Mesendoderm (in vitro differentiated cells): ENCODE results near the gene DPYD.

Experiments
- DNase-seq: peaks from one replicate; pipeline ENCODE4 v3.0.0; 2013
- H2AK5ac ChIP-seq: 2 replicates; pipeline ENCODE4 v1.6.1; 2013; ENCODE audit warnings: low read length, inconsistent platforms
- H2BK120ac ChIP-seq: 2 replicates; pipeline ENCODE4 v1.6.1; 2013; ENCODE audit warnings: low read depth, mild to moderate bottlenecking, low read length, moderate library complexity, mixed read lengths
- H2BK15ac ChIP-seq: replicated peaks from 2 replicates; pipeline ENCODE4 v1.6.1; 2013; ENCODE audit warnings: low read depth, mild to moderate bottlenecking, moderate library complexity
- H2BK5ac ChIP-seq: 2 replicates; pipeline ENCODE4 v1.6.1; 2013; ENCODE audit warnings: low read length, inconsistent platforms
- H3K18ac ChIP-seq: 2 replicates; pipeline ENCODE4 v1.6.1; 2013; ENCODE audit warnings: mild to moderate bottlenecking, low read length, mixed read lengths
- H3K23ac ChIP-seq: one replicate; pipeline ENCODE4 v1.6.1; 2013; ENCODE audit warnings: low read length
- H3K27ac ChIP-seq: 2 replicates; pipeline ENCODE4 v1.5.1; 2013; ENCODE audit warnings: low read depth, mild to moderate bottlenecking, inconsistent platforms, low read length, moderate library complexity
- H3K27me3 ChIP-seq: 2 replicates; pipeline ENCODE4 v1.6.1; 2013; ENCODE audit warnings: low read length, control low read depth, mild to moderate bottlenecking, inconsistent platforms; ENCODE audit not compliant: insufficient read depth, poor library complexity
- H3K36me3 ChIP-seq: 2 replicates; pipeline ENCODE4 v1.6.1; 2013; ENCODE audit warnings: low read length, inconsistent platforms; ENCODE audit not compliant: control insufficient read depth, insufficient read depth
- H3K4ac ChIP-seq: one replicate; pipeline ENCODE4 v1.6.1; 2013; ENCODE audit warnings: low read depth, mild to moderate bottlenecking, low read length, moderate library complexity
- H3K4me1 ChIP-seq: 2 replicates; pipeline ENCODE4 v1.6.1; 2013; ENCODE audit warnings: low read depth, low read length, inconsistent platforms; ENCODE audit not compliant: control insufficient read depth
- H3K4me2 ChIP-seq: 2 replicates; pipeline ENCODE4 v1.6.1; 2013; ENCODE audit warnings: low read length
- H3K4me3 ChIP-seq: 2 replicates; pipeline ENCODE4 v1.5.1; 2013; ENCODE audit warnings: mild to moderate bottlenecking, low read length
- H3K56ac ChIP-seq: one replicate; pipeline ENCODE4 v1.6.1; 2013; ENCODE audit warnings: low read length
- H3K79me1 ChIP-seq: 2 replicates; pipeline ENCODE4 v1.6.1; 2013; ENCODE audit warnings: low read length, inconsistent platforms
- H3K79me2 ChIP-seq: 2 replicates; pipeline ENCODE4 v1.6.1; 2013; ENCODE audit warnings: mild to moderate bottlenecking, low read length; ENCODE audit not compliant: control insufficient read depth, insufficient read depth
- H3K9ac ChIP-seq: 2 replicates; pipeline ENCODE4 v1.6.1; 2013; ENCODE audit warnings: low read length, inconsistent platforms
- H4K5ac ChIP-seq: one replicate; pipeline ENCODE4 v1.6.1; 2013; ENCODE audit warnings: low read length
- H4K8ac ChIP-seq: one replicate; pipeline ENCODE4 v1.6.1; 2013; ENCODE audit warnings: low read depth, mild to moderate bottlenecking, control low read depth, low read length, moderate library complexity
- WGBS: extraction: QIAGEN DNeasy Blood & Tissue Kit; methylation state at CpG from one replicate; pipeline ENCODE4 v1.1.7; 2013; ENCODE audit warnings: low lambda C conversion rate, missing lambda C conversion rate; ENCODE audit not compliant: insufficient coverage; ENCODE audit errors: extremely low coverage; 5-methylcytosine and 5-hydroxymethylcytosine counted together

The DPYD gene

DNA sequence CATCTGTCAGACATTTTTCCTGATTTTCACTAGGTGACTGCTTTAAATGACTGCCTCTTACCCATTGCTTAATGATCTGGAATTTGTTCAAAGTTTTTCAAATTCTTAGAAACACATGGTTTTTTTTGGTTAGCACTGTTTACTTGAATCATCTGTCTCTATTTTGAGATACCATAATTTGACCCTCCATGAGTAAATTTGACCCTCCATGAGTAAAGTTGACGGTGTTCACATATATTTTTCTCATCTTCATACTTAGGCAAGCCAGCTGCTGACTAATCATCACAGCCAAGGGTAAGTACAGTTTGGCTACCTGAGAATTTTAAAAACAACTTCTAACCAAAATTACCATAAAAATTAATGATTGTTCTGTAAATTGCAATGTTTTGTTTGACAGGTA is 612.7 kb downstream of the DPYD start:
- Histone ChIP-seq H3K23ac (no peak overlapping the region), H3K18ac (no peak overlapping the region), H2BK120ac (no peak overlapping the region), H3K27ac (no peak overlapping the region), H3K4me2 (no peak overlapping the region), H3K56ac (no peak overlapping the region), H3K4me1 (no peaks in the 10 kb centered on the region), H2BK15ac (no peak overlapping the region), H4K5ac (no peak overlapping the region), H2AK5ac (no peak overlapping the region), H2BK5ac (no peak overlapping the region), H3K36me3 (no peaks in the 10 kb centered on the region), H3K79me2 (no peaks in the 10 kb centered on the region), H4K8ac (no peak overlapping the region), H3K9ac (no peak overlapping the region), H3K4me3 (no peak overlapping the region), H3K27me3 (no peaks in the 10 kb centered on the region), H3K4ac (no peak overlapping the region), H3K79me1 (no peaks in the 10 kb centered on the region)
- no CpG with 5 or more reads among the region's 1 CpG for WGBS
- DNase-seq = no peak

DNA sequence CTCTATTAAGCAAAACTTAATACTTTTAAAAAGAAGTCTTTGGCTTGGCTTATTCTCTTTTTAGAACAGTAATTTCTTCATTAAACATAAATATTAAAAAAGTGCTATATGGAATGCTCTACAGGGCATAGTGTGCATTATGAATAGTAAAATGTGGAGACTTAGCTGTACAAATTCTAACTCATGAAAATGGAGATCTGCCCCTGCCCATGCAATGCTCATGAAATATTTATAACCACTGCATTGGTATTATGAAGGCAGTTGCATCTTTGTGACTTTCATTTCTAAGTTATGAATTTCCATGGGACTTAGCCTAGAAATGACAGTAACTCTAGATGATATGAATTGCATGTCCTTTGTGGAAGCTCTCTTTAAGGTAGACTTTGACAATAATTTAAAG is 613.3 kb downstream of the DPYD start:
- H4K8ac ChIP-seq = no peak overlapping the region
- H3K4me2 ChIP-seq = no peak overlapping the region
- H3K56ac ChIP-seq = no peak overlapping the region
- no peak for DNase-seq
- no peak overlapping the region for H3K18ac ChIP-seq
- no peaks in the 10 kb centered on the region for H3K79me1 ChIP-seq
- no peak overlapping the region for H3K27ac ChIP-seq
- H3K9ac ChIP-seq = no peak overlapping the region
- H2BK120ac ChIP-seq = no peak overlapping the region
- H2AK5ac ChIP-seq = no peak overlapping the region
- H2BK5ac ChIP-seq = no peak overlapping the region
- no peaks in the 10 kb centered on the region for H3K4me1 ChIP-seq
- no peak overlapping the region for H3K23ac ChIP-seq
- H3K27me3 ChIP-seq = no peaks in the 10 kb centered on the region
- no peaks in the 10 kb centered on the region for H3K36me3 ChIP-seq
- no peak overlapping the region for H3K4ac ChIP-seq
- no peaks in the 10 kb centered on the region for H3K79me2 ChIP-seq
- H4K5ac ChIP-seq = no peak overlapping the region
- no peak overlapping the region for H2BK15ac ChIP-seq
- H3K4me3 ChIP-seq = no peak overlapping the region

DNA sequence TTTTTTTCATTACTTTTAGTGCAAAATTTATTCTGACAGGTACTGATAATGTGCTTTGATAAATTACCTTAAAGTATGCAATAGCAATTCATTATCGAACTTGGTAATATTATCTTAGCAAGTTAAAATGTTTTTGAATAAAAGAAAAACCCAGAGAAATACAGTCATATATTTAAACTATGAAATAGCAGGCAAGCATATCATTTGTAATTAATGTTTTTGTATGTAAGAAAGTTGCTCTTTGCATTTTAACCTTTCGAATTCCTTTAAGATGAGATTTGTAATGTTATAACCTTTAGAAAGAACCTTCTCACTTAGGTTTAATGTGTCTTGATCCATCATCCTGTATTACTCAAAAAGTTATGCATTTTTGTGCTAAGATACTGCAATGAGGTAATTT is 613.7 kb downstream of the DPYD start:
- Histone ChIP-seq H2BK120ac (no peak overlapping the region), H3K23ac (no peak overlapping the region), H2BK15ac (no peak overlapping the region), H3K9ac (no peak overlapping the region), H4K5ac (no peak overlapping the region), H3K56ac (no peak overlapping the region), H2AK5ac (no peak overlapping the region), H3K4ac (no peak overlapping the region), H3K27me3 (no peaks in the 10 kb centered on the region), H2BK5ac (no peak overlapping the region), H3K79me1 (no peaks in the 10 kb centered on the region), H3K79me2 (no peaks in the 10 kb centered on the region), H3K36me3 (no peaks in the 10 kb centered on the region), H3K27ac (no peak overlapping the region), H4K8ac (no peak overlapping the region), H3K18ac (no peak overlapping the region), H3K4me3 (no peak overlapping the region), H3K4me1 (no peaks in the 10 kb centered on the region), H3K4me2 (no peak overlapping the region)
- WGBS = no CpG with 5 or more reads among the region's 2 CpGs
- DNase-seq = no peak

DNA sequence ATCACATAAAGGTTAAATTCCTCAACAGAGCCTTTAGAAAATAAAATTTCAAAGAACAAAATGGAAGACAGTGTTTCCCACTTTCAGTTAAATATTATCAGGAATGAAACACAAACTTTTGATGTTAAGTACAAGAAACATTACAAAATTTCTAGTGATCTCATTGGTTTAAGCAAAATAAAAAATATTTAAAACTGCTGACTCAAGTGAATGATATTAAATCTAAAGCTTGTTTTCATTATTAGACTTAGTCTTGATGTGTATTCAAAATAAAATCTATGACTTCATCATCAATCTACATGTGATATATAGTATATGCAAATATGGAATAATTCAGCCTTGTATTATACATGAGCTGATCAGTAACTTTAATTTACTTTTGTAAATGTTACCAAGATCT is 614.3 kb downstream of the DPYD start:
- Histone ChIP-seq H3K4me1 (no peaks in the 10 kb centered on the region), H2BK120ac (no peak overlapping the region), H4K5ac (no peak overlapping the region), H3K27me3 (no peaks in the 10 kb centered on the region), H4K8ac (no peak overlapping the region), H3K4ac (no peak overlapping the region), H3K9ac (no peak overlapping the region), H3K79me2 (no peaks in the 10 kb centered on the region), H3K18ac (no peak overlapping the region), H2BK15ac (no peak overlapping the region), H3K79me1 (no peaks in the 10 kb centered on the region), H3K4me2 (no peak overlapping the region), H2AK5ac (no peak overlapping the region), H3K4me3 (no peak overlapping the region), H2BK5ac (no peak overlapping the region), H3K36me3 (no peaks in the 10 kb centered on the region), H3K23ac (no peak overlapping the region), H3K27ac (no peak overlapping the region), H3K56ac (no peak overlapping the region)
- no peak for DNase-seq

DNA sequence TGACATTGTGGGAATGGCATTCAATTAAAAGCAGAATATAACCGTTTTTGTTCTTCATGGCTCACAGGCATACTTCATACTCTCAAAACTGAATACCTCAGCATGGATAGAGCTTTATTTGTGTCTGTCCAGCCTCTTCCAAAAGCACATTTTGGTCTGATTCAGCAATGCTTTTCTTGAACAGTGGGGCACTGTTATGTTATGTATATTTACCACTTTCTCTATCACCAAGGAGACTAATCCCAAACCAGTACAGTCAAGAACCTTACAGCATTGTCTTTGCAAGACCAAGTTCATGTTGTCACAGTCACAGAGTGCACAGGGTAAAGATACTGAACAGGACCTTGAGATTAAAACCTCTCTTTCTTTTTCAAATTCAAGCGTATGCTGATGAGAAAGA is 616.5 kb downstream of the DPYD start:
- no peak overlapping the region for H3K56ac ChIP-seq
- no peak overlapping the region for H4K5ac ChIP-seq
- no peak overlapping the region for H3K27ac ChIP-seq
- no peak overlapping the region for H2BK120ac ChIP-seq
- H3K4me1 ChIP-seq = no peaks in the 10 kb centered on the region
- no peaks in the 10 kb centered on the region for H3K79me2 ChIP-seq
- H3K79me1 ChIP-seq = no peaks in the 10 kb centered on the region
- no peak overlapping the region for H3K18ac ChIP-seq
- H2BK15ac ChIP-seq = no peak overlapping the region
- H2AK5ac ChIP-seq = no peak overlapping the region
- H3K9ac ChIP-seq = no peak overlapping the region
- H4K8ac ChIP-seq = no peak overlapping the region
- no peaks in the 10 kb centered on the region for H3K27me3 ChIP-seq
- no peak for DNase-seq
- no peak overlapping the region for H3K23ac ChIP-seq
- H3K4ac ChIP-seq = no peak overlapping the region
- no peak overlapping the region for H3K4me2 ChIP-seq
- WGBS = no CpG with 5 or more reads among the region's 2 CpGs
- no peaks in the 10 kb centered on the region for H3K36me3 ChIP-seq
- H2BK5ac ChIP-seq = no peak overlapping the region
- H3K4me3 ChIP-seq = no peak overlapping the region

DNA sequence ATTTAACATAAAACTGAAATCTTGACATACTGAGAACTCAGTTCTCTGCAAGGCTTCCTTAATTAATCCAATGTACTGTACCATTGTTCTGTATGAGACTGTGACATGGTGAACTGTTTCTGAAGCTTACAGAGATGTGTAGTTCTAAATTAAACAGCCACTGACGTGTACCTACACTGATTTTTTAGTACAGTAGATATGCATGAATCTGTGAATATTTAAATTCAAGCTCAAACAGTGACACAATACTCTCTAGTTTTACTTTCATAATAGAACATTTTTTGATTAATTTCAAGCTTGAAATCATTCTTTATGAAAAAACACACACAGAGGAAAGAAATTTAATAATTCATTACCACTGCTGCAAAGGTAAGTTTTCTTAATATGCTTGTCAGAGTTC is 621.9 kb downstream of the DPYD start:
- Histone ChIP-seq H3K79me1 (no peaks in the 10 kb centered on the region), H2BK15ac (no peak overlapping the region), H3K27ac (no peak overlapping the region), H3K27me3 (no peaks in the 10 kb centered on the region), H3K23ac (no peak overlapping the region), H4K5ac (no peak overlapping the region), H3K9ac (no peak overlapping the region), H2BK5ac (no peak overlapping the region), H3K4me3 (no peak overlapping the region), H3K4ac (no peak overlapping the region), H3K4me2 (no peak overlapping the region), H3K56ac (no peak overlapping the region), H2BK120ac (no peak overlapping the region), H3K79me2 (no peaks in the 10 kb centered on the region), H4K8ac (no peak overlapping the region), H2AK5ac (no peak overlapping the region), H3K18ac (no peak overlapping the region), H3K36me3 (no peaks in the 10 kb centered on the region), H3K4me1 (no peaks in the 10 kb centered on the region)
- DNase-seq = no peak
- no CpG with 5 or more reads among the region's 1 CpG for WGBS
